Mesenchymal stem cell (in vitro differentiated cells and primary cell): Measurements from ENCODE around the gene BBX.

Experiments used
- DNase-seq: peaks from one replicate; pipeline ENCODE4 v3.0.0-alpha.2; 2013
- H2AFZ ChIP-seq: one replicate; pipeline ENCODE4 v1.6.1; 2013; ENCODE audit warnings: low read depth, mild to moderate bottlenecking, control low read depth, inconsistent platforms, low read length, moderate library complexity
- H2AK5ac ChIP-seq: 2 replicates; pipeline ENCODE4 v1.6.1; 2013; ENCODE audit warnings: low read length, moderate library complexity, mild to moderate bottlenecking, inconsistent platforms; ENCODE audit not compliant: severe bottlenecking
- H2BK120ac ChIP-seq: one replicate; pipeline ENCODE4 v1.6.1; 2013; ENCODE audit warnings: low read depth, mild to moderate bottlenecking, inconsistent platforms, low read length, moderate library complexity
- H2BK12ac ChIP-seq, 2 experiments: one replicate each; pipeline ENCODE4 v1.6.1; 2013; ENCODE audit warnings: inconsistent platforms in 2 of 2, low read length in 2 of 2, mild to moderate bottlenecking in 2 of 2, moderate library complexity in 2 of 2, control low read depth in 1 of 2
- H2BK15ac ChIP-seq: one replicate; pipeline ENCODE4 v1.6.1; 2013; ENCODE audit warnings: mild to moderate bottlenecking, low read depth, inconsistent platforms; ENCODE audit not compliant: poor library complexity, severe bottlenecking
- H2BK5ac ChIP-seq: 2 replicates; pipeline ENCODE4 v1.6.1; 2013; ENCODE audit warnings: low read depth, mild to moderate bottlenecking, low read length, control low read depth, inconsistent platforms; ENCODE audit not compliant: poor library complexity, severe bottlenecking
- H3K14ac ChIP-seq, 2 experiments: one replicate each; pipeline ENCODE4 v1.6.1; 2013; ENCODE audit warnings: inconsistent platforms in 2 of 2, low read length in 2 of 2, control low read depth in 1 of 2, mild to moderate bottlenecking in 1 of 2, moderate library complexity in 1 of 2
- H3K18ac ChIP-seq, 2 experiments: one replicate each; pipeline ENCODE4 v1.6.1; 2013; ENCODE audit warnings: inconsistent platforms in 2 of 2, low read length in 2 of 2, control low read depth in 1 of 2, low read depth in 1 of 2, mild to moderate bottlenecking in 1 of 2
- H3K23ac ChIP-seq, 2 experiments: one replicate each; pipeline ENCODE4 v1.6.1; 2013; ENCODE audit warnings: inconsistent platforms in 2 of 2, low read length in 2 of 2, mild to moderate bottlenecking in 2 of 2, moderate library complexity in 2 of 2, control low read depth in 1 of 2
- H3K27ac ChIP-seq: 2 replicates; pipeline ENCODE4 v1.5.1; 2013; ENCODE audit warnings: mild to moderate bottlenecking, moderate library complexity, low read length, control low read depth, inconsistent platforms; ENCODE audit not compliant: poor library complexity, severe bottlenecking
- H3K27me3 ChIP-seq, 2 experiments: 2 replicates each; pipeline versions ENCODE4 v1.6.1 to v1.7.0; 2013; ENCODE audit warnings: low read length in 2 of 2, mild to moderate bottlenecking in 2 of 2, moderate library complexity in 2 of 2, control low read depth in 1 of 2, inconsistent platforms in 1 of 2; ENCODE audit not compliant: control insufficient read depth in 1 of 2, insufficient read depth in 1 of 2
- H3K36me3 ChIP-seq, 2 experiments: 2 replicates each; pipeline versions ENCODE4 v1.6.1 to v1.7.0; 2013; ENCODE audit warnings: low read length in 2 of 2, control low read depth in 1 of 2, inconsistent platforms in 1 of 2, low read depth in 1 of 2, mild to moderate bottlenecking in 1 of 2; ENCODE audit not compliant: insufficient read depth in 2 of 2, control insufficient read depth in 1 of 2
- H3K4ac ChIP-seq, 2 experiments: one replicate each; pipeline ENCODE4 v1.6.1; 2013; ENCODE audit warnings: inconsistent platforms in 2 of 2, low read length in 2 of 2, mild to moderate bottlenecking in 2 of 2, moderate library complexity in 2 of 2, control low read depth in 1 of 2, low read depth in 1 of 2
- H3K4me1 ChIP-seq: 2 replicates; pipeline ENCODE4 v1.6.1; 2013; ENCODE audit warnings: low read depth, low read length, control low read depth; ENCODE audit not compliant: control insufficient read depth, insufficient read depth
- H3K4me2 ChIP-seq: 2 replicates; pipeline ENCODE4 v1.6.1; 2013; ENCODE audit warnings: low read length, mild to moderate bottlenecking, inconsistent platforms; ENCODE audit not compliant: poor library complexity, severe bottlenecking
- H3K4me3 ChIP-seq, 2 experiments: 2 replicates each; pipeline versions ENCODE4 v1.5.1 to v1.7.0; 2013; ENCODE audit warnings: low read length in 2 of 2, mild to moderate bottlenecking in 2 of 2, control low read depth in 1 of 2, low read depth in 1 of 2; ENCODE audit not compliant: insufficient read depth in 1 of 2
- H3K79me1 ChIP-seq: replicated peaks from 2 replicates; pipeline ENCODE4 v1.6.1; 2013; ENCODE audit warnings: mild to moderate bottlenecking, control low read depth, low read length, inconsistent platforms; ENCODE audit not compliant: poor library complexity, severe bottlenecking
- H3K9ac ChIP-seq: 2 replicates; pipeline ENCODE4 v1.7.0; 2013; ENCODE audit warnings: mild to moderate bottlenecking, low read length, moderate library complexity
- H3K9me3 ChIP-seq: 2 replicates; pipeline ENCODE4 v1.7.0; 2013; ENCODE audit warnings: mild to moderate bottlenecking, low read length; ENCODE audit not compliant: control insufficient read depth
- H4K8ac ChIP-seq: one replicate; pipeline ENCODE4 v1.6.1; 2013; ENCODE audit warnings: inconsistent platforms, mild to moderate bottlenecking, low read length, moderate library complexity
- H4K91ac ChIP-seq: one replicate; pipeline ENCODE4 v1.6.1; 2013; ENCODE audit warnings: mild to moderate bottlenecking, low read length, inconsistent platforms
- WGBS: methylation state at CpG from one replicate; pipeline ENCODE4 v1.1.7; 2013; ENCODE audit warnings: mixed read lengths; 5-methylcytosine and 5-hydroxymethylcytosine counted together

Gene BBX

GRCh38 chr3:107858876-107859275 is 336.1 kb downstream of the BBX start:
- Histone ChIP-seq H4K91ac (no peak overlapping the region), H3K9me3 (no peaks in the 10 kb centered on the region), H4K8ac (no peak overlapping the region), H3K36me3 (no peaks in the 10 kb centered on the region), H3K9ac (no peak overlapping the region), H3K4me1 (no peaks in the 10 kb centered on the region), H2BK12ac (no peak overlapping the region), H2BK15ac (no peak overlapping the region), H3K27me3 (no peaks in the 10 kb centered on the region), H3K4ac (no peak overlapping the region), H3K79me1 (no peaks in the 10 kb centered on the region), H3K27ac (no peak overlapping the region), H3K14ac (no peak overlapping the region), H3K23ac (no peak overlapping the region), H2AK5ac (no peak overlapping the region), H2AFZ (no peak overlapping the region), H3K18ac (no peak overlapping the region), H2BK5ac (no peak overlapping the region), H2BK120ac (no peak overlapping the region), H3K4me2 (no peak overlapping the region), H3K4me3 (no peak overlapping the region)
- 100% methylated on average over 2 of the region's 2 CpGs for WGBS
- no peak for DNase-seq
